Stimulated activated CD4-positive, alpha-beta T cell treated with anti-CD3 and anti-CD28 coated beads, Interleukin-15, amount 100 ng/mL, for 24 hours (primary cell): ENCODE results near the gene ID2.

Source experiments
- DNase-seq: peaks from one replicate; pipeline ENCODE4 v3.0.0-alpha.2; 2020

ID2 gene, protein sequence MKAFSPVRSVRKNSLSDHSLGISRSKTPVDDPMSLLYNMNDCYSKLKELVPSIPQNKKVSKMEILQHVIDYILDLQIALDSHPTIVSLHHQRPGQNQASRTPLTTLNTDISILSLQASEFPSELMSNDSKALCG

DNA sequence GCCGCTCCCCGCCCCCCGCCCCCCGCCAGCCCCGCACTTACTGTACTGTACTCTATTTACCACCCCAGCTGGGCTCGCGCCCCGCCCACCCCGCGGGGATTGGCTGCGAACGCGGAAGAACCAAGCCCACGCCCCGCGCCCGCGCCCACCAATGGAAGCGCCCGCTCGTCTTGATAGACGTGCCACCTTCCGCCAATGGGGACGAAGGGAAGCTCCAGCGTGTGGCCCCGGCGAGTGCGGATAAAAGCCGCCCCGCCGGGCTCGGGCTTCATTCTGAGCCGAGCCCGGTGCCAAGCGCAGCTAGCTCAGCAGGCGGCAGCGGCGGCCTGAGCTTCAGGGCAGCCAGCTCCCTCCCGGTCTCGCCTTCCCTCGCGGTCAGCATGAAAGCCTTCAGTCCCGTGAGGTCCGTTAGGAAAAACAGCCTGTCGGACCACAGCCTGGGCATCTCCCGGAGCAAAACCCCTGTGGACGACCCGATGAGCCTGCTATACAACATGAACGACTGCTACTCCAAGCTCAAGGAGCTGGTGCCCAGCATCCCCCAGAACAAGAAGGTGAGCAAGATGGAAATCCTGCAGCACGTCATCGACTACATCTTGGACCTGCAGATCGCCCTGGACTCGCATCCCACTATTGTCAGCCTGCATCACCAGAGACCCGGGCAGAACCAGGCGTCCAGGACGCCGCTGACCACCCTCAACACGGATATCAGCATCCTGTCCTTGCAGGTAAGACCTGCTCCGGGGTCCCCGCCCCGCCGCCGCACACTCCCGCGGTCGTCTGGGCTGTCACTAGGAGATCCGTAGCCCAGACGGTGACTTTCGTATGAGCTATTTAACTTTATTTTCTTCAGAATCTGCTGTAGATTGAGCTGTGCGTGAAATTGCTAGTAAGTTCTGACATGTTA lies at the start of gene ID2:
Gene ID2, plus strand, starts transcription at position 271 of the 907 bp plus-strand sequence. Its CDS starts 110 bp downstream, at position 381.
- DNase-seq, result peak; percentile 99

DNA sequence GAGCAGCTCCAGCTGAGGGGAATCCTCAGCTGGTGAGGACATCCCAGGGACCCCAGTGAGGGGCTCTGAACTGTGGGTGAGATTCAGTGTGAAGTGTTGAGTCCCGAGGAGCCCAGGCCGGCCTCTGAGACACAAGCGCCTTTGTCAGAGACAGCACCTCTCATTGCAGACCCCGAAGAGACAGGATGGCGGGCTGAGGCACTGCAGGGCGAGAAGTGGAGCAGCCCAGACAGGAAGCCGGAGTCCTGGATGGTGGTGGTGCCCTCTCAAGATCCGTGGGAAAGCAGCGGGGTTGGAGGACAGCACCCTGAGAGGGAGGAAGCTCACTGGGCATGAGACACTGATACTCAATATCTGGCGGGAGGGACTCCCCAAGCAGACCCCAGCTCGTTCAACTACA lies 49.1 kb upstream of the ID2 start:
- no peak for DNase-seq

DNA sequence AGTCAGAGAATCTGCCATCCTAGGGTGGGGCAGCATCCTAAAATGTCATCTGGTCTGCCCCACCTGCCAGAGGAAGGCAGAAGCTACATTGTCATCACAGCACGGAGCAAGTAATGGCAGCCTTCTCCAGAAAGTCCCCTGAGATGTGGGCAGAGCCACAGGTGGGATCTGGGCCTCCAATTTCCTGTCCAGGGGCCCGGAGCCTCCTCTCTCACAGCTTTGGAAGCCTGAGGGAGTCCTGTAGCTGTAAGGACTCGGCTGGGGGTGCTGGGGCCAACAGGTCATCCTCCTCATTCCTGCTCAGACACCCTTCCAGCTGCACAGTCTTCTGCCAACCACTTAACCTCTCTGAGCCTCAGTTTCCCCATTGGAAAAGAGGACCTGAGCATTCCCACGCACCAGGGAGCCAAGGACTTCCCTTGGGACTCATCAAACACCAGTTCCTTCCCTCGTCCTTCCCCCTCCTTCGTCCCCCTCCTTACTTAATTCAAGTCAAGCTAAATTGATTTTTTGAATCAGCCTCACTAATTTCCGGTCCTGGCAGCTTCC lies 48.6 kb upstream of the ID2 start:
- no peak for DNase-seq

DNA sequence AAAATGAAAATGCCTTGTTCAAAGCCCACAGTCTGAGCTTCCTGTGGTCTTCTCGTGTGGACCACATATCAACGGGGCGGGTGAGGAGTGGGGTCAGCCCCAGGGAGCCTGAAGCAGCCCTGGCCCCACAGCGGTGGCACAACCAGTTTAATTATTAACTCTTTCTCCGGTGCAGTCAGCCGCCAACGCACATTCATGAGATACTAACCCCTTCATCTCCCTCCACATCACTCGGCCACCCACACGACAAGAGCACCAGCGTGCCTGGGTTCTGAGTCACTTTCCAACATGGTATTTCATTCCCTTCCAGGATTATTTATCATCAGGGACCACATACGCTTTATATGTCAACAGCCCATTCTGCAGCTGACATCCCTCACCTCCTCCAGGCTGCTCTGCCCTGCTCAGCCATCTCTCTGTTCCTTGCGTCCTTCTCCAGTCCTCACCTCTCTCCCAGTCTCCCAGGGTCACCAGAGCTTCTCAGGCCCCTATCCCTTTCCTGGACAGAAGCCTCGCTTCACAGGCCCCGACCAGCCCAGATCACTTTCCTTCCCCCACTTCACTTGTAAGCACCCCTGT lies 48.0 kb upstream of the ID2 start:
- DNase-seq, result no peak

DNA sequence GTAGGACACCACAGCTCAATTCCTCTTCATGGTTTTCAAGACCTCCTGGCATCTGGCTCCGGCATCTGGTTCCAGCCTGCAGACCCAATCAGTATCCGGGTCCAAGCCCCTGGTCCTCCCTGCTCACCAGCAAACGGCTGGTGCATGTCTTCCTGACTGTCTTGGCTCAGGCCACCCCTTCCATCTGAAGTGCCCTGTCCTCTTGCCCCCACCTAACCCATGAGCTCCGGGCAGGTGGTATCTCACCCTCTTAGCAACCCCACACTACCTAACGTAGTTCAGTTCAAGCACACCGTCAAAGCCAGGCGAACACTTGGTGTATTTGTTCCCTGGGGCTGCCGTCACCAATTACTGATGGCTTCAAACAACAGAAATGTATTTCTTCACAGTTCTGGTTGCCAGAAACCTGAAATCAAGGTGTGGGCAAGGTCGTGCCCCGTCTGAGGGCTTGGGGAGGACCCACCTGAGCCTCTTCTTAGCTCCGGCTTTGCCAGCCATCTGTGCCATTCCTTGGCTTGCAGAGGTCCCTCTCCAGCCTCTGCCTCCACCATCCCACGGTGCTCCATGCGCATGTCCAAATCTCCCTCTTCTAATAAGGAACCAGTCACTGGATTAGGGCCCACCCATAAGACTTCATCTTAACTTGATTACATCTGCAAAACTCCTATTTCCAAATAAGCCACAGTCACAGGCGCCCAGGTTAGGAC lies 47.2 kb upstream of the ID2 start:
- no peak for DNase-seq

DNA sequence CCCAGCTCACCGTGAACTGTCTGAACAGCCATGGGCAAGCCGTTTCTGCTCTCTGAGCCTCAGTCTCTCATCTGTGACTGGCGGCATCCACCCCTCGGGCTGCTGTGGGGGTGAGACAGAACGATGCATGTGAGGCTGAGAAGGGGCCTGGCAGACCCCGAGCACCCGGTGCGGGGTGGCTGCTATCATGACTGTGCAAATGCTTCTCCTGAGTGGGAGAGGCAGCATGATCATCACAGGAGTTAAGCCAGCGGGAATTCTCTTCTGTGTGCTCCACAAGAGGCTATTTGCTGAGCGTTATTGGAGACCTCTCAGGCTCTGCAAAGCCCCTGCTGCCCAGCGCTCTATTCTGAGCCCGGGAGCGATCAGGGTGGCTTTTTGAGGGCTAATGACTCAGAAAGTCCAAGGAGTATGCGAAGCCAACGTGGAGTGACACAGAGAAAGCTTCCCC lies 45.8 kb upstream of the ID2 start:
- DNase-seq, result no peak

DNA sequence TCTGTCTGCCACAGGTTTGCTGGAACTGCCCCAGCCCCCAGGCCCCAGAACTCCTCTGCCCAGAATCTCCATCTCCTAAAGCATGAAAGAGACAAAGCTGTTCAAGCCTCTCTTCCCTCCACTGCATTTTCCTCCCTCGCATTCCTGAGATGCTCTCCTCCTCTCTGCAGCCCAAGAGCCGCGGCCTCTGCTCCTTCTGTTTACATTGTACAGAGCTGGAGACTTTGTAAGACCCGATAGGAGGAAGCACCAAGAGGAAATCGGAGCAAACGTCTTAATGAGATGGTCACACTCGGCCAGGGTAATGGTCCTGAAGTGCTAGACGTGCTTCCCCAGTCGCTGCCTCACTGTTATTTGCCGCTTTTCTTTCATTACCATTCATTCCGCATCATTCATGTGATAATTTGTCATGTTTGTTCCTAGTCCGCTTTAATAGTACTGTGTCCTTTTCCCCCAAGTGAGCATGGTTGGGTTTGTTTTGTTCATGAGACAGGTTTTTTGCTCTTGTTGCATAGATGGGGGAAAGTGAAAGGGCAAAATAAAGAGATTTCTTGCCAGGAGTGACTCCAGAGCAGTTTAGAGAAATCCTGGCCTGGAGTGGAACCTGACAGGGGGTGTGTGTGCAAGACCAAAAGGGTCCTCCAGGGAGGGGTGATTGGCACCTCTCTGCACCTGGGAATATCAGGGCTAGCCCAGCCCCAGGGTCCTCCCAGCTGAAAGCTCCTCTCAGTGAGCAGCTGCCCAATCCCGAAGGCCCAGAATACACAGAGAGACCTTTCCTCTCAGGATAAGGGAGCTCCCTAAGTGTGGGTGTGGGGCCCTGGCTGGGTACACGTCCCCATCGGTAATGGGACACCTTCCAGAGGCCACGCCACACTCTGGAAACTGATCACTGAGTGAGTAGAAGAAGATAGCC lies 44.9 kb upstream of the ID2 start:
- no peak for DNase-seq

DNA sequence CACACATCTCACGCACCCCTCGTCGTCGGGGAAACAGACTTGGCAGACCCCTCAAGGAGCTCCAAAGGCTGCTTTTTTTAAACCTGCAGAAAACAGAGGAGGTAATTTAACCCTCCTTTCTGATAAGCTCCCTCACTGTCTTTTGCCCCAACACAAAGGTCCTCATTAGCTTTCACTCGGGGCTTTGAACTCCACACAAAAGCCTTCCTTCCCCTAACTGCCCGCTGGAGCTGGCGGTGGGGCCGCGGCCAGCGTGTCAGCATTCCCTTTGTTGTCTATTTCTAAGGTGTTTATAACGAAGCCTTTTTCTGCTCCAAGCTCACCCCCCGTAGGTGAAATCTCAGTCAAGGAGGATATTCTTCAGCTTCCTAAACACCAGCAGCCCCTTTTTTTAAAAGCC lies 43.5 kb upstream of the ID2 start:
- no peak for DNase-seq

DNA sequence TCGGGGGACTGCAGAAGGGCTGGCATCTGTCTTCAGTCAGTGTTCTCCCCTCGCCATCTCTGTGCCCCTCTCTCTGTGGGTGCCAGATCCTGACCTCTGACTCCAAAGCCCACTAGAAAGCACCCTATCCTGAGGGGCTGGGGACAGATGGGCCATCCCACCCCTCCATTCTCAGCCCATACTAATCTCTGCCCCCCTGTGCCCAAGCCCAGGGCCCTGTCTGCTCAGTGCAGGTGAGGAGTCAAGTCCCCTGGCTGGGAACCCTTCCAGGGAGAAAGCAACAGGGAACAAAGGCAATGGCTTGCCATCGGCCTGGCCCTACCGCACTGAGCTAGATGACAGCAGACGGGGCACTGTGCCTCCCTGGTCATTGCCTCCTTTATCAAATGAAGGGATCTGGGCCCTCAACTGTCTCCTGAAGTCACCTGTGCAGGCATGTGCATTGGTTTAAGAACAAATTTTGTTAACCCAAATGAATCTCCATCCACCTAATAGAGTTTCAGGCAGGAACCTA lies 42.7 kb upstream of the ID2 start:
- DNase-seq, result no peak

DNA sequence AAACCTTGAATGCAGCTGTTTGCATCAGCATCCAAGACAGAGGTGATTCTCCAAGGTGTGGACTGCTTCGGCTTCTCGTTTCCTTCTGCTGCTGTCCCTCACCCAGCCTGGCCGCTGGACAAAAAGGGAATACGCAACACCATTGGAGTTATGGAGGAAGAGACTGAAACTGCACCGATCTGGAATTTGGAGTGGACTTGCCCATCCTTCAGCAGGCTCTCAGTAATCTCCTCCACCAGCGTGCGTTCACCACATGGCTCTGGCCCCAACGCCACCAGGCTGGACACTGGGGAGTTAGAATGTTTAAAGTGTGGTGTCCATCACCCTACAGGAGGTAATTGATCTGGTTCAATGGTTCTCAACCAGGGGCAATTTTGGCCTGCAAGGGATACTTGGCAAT lies 41.4 kb upstream of the ID2 start:
- DNase-seq, result no peak

DNA sequence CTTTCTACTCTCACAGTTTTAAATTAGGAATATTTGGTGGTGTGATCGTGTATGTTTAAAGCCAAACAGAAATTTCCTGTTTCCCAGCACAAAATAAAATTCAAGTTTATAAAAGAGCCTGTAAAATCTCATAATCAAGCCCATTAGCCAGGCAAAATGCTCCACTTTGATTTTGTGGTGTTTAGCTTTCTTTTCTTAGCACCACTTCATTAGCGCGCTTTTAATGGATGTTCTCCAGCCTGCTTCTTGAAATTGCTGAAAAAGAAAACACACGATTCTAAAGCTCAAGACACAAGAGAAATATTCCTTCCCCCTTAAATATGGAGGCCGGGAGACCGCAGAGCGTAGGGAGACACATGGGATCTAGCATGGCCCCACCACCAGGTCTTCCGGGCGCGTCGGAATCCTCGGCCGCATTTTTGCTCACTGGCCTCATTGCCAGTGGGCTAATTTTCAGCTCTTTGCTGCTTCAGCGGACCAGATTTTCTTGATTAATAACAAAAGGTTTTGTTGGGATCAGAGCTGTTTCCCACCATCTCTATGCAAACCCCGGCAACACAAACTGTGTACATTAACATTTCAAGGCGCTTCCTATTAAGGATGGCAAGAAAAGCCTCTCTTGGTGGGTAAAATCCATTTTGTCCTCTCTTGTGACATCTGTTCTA lies 40.4 kb upstream of the ID2 start:
- no peak for DNase-seq

DNA sequence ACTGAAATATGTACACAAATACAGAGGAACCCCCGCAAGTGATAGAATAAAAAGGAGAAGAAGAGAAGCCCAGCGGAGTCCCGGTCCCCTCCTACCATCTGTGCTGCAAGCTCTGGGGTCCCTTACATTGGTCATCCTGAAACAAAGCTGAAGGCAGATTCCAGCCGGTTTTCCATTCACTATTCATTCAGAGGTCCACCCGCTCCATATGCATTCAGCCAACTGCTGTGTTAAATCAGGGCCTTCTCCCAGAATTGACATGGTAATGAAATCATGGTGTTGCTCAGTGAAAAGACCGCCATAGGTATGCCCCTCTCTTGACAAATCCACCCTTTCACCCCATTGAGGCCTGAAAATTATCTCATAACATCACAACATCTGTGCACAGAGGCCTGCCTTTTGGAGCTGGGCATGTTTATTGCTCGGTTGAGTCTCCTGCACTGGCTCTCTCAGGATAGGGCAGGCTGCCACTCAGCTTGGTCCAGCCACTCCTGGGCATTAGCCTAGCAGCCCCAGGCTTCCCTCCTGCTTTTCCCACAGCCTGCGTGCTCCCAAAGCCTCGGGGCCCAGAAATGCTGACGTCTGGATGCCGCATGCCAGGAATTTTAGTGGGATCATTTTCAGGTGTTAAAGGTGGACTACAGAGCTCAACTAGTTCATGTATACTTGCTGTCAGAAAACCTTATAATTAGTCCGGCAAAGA lies 39.3 kb upstream of the ID2 start:
- DNase-seq, result no peak

DNA sequence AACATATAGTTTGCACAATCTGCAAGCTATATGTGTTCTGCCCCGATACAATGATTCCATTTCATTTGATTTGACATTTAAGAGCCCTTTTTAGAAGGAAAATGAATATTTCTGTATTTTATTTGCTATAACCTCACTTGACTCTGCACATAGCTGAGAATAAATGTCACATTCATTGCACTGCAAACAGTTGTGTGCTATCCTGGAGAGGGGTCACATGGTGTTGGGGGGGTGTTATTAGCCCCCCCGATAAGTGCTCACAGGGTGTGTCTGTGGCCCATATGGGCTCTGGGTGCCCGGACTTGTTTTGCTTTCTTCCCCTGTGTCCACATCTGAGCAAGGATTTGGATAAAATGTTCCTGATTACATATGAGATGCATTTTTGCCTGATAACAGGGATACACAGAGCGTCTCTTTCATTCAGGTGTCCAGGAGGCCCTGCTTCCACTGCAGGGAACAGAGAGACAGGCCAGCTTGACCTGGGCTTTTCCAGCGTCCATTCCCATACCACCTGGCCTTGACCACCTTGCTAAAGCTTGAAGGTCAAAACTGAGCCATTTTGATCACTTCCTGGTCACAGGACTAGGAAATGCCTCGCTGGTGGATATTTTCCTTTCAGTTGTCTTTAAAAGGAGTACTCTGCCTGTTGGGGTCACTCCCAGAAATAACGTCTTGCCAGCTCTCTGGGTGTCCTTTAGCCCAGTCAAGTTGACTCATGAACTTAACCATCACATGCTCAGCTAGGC lies 38.4 kb upstream of the ID2 start:
- DNase-seq, result no peak

DNA sequence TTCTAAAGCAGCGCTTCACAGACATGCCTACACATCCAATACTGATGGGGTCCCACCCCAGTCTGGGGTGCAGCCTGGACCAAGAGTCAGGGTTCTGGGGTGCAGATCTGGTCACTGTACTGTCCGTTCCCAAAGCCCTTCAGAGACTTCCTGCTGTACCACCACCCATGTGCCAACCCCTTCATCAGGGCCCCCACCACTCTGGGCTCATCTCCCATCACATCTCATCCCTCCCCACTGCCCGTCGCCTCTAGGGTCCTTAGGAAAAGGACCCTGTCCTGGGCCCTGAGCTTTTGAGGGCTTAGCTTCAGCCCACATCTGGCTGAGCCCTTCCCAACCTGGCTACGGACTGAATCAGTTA lies 37.9 kb upstream of the ID2 start:
- no peak for DNase-seq

DNA sequence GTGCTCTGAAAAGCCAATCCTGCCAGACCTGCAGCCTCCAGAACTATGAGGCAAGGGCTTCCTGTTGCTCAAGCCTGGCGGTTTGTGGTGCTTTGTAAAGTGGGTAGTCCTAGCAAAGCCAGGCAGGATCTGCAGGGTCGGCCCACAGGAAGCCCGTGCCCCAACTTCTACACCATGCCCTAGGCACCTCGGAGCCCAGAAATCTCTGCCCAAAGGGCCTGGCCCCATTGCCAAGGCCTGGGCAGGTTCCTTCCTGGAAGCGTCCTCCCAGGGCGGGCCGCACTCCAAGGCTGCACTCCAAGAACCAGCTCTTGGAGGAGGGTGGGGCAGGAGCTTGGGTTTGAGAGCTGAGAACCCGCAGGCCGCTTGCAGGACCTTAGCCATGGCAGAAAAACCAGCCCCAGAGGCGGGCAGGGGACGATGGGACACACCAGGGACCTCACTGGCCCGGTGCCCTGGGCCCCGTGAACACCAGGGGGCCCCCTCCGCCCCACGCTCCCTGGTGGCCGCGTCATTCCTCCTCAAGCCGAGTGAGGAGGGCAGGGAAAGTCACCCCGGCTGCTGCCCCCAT lies 37.2 kb upstream of the ID2 start:
- DNase-seq, result no peak

DNA sequence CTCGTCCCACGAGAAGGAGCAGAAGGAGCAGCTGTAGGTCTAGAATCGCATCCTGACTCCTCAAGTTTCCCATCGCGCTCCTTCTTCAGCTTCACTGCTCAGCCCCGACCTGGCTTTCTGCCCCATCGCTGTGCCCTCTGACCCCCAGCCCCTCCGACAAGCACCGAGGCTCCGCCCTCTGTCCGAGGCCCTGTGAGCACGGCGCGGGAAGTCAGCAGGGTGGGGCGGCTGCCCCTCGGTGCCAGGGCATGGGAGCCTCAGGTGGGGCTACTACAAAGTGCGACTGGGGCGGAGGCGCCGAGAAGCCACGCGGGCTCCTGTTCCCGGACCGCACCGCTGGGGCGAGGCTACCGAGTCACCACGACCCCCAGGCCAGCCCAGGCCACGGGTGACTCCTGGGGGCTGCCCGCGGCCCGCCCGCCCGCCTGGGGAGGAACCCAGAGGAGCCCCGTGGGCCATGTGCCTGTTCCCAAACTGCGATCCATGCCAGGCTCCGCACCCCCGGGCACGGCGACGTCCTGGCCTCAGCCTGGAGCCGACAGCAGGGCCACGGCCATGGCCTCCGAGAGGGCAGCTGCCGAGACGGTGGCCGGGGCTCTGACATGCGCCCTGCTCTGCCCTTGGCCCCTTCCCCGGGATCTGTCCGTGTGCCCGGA lies 36.6 kb upstream of the ID2 start:
- DNase-seq, result no peak

DNA sequence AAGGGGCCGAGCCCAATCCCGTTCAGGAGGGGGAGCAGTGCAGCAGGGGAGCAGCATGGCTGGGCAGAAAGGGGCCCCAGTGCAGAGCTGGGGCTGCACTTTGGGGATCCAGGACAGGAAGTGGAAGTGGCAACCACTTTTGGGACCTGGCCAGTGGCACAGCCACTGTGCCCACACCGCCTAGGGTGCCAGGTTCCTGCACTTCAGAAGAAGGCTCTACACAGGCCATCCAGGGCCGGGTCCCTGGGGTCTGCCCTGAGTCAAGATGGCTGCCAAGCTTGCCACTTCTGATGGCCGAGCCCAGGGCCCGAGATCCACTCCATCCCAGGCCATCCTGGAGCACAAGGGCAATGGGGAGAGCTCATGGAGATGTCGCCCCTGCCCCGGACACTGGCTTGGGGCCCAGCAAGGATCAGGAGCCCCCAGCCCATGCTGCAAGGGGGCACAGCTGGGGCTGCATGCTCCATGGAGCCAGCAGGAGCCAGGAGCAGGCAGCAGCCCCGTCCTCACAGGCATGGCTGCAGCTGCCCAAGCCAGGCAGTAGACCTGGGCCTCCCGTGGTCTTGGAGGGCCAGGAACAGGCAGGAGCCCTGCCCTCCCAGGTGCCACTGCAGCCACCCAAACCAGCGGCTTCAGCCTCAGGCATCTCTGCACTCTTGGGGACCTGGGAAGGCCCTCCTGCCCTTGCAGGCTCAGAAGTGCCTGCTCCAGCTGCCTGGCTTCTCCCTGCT lies 35.0 kb upstream of the ID2 start:
- no peak for DNase-seq

DNA sequence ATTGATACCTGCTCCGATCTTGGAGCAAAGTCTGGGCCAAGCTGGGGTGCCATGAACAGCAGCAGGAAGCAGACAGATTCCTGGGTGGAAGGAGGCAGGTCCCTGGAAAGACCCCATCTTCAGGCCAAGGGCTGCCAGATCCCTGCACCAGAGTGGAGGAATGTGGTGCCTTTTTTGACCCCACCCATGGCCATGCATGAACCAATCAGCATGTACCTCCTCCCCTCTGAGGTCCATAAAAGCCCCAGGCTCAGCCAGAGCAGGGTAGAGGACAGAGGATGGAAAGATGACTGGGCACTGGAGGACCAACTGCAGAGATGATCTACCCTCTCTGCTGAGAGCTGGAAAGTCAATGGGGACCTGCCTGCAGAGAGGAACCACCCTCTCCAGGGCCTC lies 34.4 kb upstream of the ID2 start:
- no peak for DNase-seq
